Measurements from ENCODE around the gene SPATA18. TPM values are rescaled to one million over a fixed set of nuclear protein-coding genes. Genes with fewer than 3 reads are reported as not detected.

Gene SPATA18
- total RNA-seq, 1 donor from 2014 or later = 5.4 TPM

DNA sequence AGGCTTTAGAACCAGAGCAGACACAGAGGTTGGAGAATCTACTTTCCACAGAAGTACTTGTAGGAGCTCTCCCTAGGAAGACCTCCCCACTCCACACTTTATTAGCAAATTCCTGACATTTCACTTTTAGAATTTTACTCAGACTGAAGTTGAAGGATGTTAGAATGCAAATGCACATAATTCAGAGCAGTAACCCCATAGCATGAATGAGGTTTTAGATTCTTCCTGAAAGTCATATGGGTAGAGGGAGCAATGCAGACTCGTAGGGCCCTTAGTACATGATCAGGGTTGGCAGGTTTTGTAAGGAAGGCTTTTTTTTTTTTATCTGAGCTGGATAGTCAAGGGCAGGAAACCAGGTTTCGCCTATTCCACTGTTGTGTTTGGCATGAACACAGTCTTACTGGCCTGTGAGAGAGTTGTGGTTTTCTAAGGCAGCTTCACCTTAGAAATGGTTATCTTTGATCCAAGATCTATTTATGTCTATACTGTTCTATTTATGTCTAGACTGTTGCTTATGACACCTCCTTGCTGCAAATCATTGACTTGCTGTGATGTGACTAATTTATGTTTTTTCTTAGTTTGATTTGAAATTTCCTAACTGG, 48.9 kb downstream of the SPATA18 start:
- no peaks in the 10 kb centered on the region for H3K27me3 Mint-ChIP-seq (ENCODE audit: low read depth)
- no peaks in the 10 kb centered on the region for H3K4me1 Mint-ChIP-seq
- H3K27ac Mint-ChIP-seq (ENCODE audit: unreplicated experiment) = no peak overlapping the region
- H3K4me3 Mint-ChIP-seq = no peak overlapping the region
- H3K9me3 Mint-ChIP-seq = no peaks in the 10 kb centered on the region
- H3K36me3 Mint-ChIP-seq (ENCODE audit: low read depth) = no peaks in the 10 kb centered on the region
- TF ChIP-seq, protein P1, sequence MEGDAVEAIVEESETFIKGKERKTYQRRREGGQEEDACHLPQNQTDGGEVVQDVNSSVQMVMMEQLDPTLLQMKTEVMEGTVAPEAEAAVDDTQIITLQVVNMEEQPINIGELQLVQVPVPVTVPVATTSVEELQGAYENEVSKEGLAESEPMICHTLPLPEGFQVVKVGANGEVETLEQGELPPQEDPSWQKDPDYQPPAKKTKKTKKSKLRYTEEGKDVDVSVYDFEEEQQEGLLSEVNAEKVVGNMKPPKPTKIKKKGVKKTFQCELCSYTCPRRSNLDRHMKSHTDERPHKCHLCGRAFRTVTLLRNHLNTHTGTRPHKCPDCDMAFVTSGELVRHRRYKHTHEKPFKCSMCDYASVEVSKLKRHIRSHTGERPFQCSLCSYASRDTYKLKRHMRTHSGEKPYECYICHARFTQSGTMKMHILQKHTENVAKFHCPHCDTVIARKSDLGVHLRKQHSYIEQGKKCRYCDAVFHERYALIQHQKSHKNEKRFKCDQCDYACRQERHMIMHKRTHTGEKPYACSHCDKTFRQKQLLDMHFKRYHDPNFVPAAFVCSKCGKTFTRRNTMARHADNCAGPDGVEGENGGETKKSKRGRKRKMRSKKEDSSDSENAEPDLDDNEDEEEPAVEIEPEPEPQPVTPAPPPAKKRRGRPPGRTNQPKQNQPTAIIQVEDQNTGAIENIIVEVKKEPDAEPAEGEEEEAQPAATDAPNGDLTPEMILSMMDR (conservative IDR thresholded peaks at IDR 0.05) = no peak
- DNase-seq (ENCODE audit: low read depth, low spot score) = no peak

DNA sequence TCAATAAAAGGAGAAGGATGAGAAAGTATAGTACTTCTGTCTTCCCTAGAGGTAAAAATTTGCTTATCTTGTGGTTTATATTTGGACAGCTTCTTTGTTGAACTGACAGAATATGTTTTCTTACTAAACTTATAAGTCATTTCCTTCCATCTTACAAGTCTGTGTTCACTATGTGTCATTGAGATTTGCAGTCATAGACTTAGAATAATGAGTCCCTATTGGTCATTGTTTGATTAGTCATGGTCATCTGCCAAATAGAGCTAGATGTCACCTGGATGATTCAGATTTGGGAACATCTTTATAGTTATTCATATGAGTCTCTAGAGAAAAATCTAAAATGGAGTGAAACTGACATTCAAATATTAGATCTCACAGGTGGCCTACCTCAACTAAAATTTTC, 51.5 kb downstream of the SPATA18 start:
- H3K9me3 Mint-ChIP-seq = no peaks in the 10 kb centered on the region
- no peaks in the 10 kb centered on the region for H3K27me3 Mint-ChIP-seq (ENCODE audit: low read depth)
- DNase-seq (ENCODE audit: low read depth, low spot score) = no peak
- H3K36me3 Mint-ChIP-seq (ENCODE audit: low read depth) = no peaks in the 10 kb centered on the region
- H3K4me3 Mint-ChIP-seq = no peak overlapping the region
- H3K4me1 Mint-ChIP-seq = peaks cover 21% of the 10 kb centered on the region
- H3K27ac Mint-ChIP-seq (ENCODE audit: unreplicated experiment) = no peak overlapping the region
- TF ChIP-seq, protein P1 (conservative IDR thresholded peaks at IDR 0.05) = no peak

DNA sequence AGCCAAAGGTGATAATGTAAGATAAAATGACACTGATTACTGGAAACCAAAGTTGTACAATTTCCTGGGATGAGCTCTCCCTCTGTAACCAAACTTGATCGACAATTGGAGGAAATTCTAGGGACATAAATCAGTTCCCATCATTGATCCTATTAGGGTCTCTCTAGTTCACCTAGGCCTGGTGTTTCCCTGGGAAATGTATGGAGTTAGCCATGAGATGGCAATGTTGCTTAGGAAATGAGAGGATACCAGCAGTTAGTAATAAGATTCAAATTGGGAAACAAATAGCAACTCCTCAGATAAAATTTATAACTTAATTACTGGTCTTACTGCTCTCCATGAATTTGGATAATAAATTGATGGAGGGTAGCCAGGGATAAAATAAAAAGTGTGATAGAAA, 52.2 kb downstream of the SPATA18 start:
- Mint-ChIP-seq H3K4me3 (no peak overlapping the region), H3K36me3 (ENCODE audit: low read depth) (no peaks in the 10 kb centered on the region), H3K27me3 (ENCODE audit: low read depth) (no peaks in the 10 kb centered on the region), H3K9me3 (peaks cover under 1% of the 10 kb centered on the region), H3K4me1 (peaks cover 25% of the 10 kb centered on the region), H3K27ac (ENCODE audit: unreplicated experiment) (no peak overlapping the region)
- DNase-seq (ENCODE audit: low read depth, low spot score) = no peak
- TF ChIP-seq, protein P1 (conservative IDR thresholded peaks at IDR 0.05) = peak; percentile 52

DNA sequence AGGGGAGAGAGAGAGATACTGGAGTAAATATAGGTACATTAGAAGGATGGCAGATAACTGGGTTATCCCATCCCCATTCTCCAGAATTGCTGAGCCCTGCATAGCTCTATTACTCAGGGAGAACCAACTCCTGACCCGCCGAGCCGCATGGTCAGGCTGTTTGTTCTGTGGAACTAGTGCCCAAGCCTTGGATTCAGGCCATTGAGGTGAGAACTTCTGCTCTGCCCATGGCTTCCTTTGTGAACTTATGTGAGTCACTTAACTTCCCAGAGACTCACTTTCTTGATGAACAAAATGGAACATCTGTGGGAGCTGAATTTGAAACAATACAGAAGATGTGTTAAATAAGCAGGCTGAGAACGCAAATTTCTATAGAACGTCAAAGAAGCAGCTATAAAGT, 54.2 kb downstream of the SPATA18 start:
- TF ChIP-seq, protein P1 (conservative IDR thresholded peaks at IDR 0.05) = no peak
- no peaks in the 10 kb centered on the region for H3K27me3 Mint-ChIP-seq (ENCODE audit: low read depth)
- H3K4me3 Mint-ChIP-seq = no peak overlapping the region
- no peak overlapping the region for H3K27ac Mint-ChIP-seq (ENCODE audit: unreplicated experiment)
- DNase-seq (ENCODE audit: low read depth, low spot score) = no peak
- H3K9me3 Mint-ChIP-seq = peaks cover 3% of the 10 kb centered on the region
- no peaks in the 10 kb centered on the region for H3K36me3 Mint-ChIP-seq (ENCODE audit: low read depth)
- peaks cover 25% of the 10 kb centered on the region for H3K4me1 Mint-ChIP-seq

DNA sequence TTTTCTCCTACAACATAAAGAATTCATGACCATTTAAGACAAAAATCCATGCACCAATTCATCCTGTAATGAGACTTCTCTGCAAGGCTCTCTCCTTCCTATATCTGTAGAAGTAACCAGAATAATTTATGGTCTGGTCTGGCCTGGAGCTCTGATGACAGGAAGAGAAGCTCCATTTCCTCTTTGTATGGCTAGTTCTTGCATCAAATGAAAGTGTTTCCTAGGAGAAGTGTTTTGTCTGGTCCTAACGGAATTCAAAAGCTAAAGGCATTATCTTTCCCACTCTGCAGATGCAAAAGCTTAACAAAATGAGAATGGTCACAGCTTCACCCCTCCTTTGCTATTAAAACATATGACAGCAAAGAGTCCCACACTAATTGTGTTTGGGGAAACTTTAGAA, 55.1 kb downstream of the SPATA18 start:
- Mint-ChIP-seq H3K9me3 (peaks cover 3% of the 10 kb centered on the region), H3K4me1 (peaks cover 25% of the 10 kb centered on the region), H3K27ac (ENCODE audit: unreplicated experiment) (no peak overlapping the region), H3K4me3 (no peak overlapping the region), H3K27me3 (ENCODE audit: low read depth) (no peaks in the 10 kb centered on the region), H3K36me3 (ENCODE audit: low read depth) (no peaks in the 10 kb centered on the region)
- TF ChIP-seq, protein P1 (conservative IDR thresholded peaks at IDR 0.05) = no peak
- no peak for DNase-seq (ENCODE audit: low read depth, low spot score)
